ENCODE measurements around the gene CPLX1. TPM values are rescaled to one million over a fixed set of nuclear protein-coding genes. Genes with fewer than 3 reads are reported as not detected.
"Not testable (repeated sequence)": the region's sequence is repeated elsewhere in the genome, so short reads cannot be mapped to it uniquely, and the experiment has no call there.

The CPLX1 gene
- total RNA-seq, 1 donor from 2014 or later: not detected

GRCh38 chr4:757111-757510 is 68.8 kb downstream of the CPLX1 start:
- Mint-ChIP-seq H3K9me3 (no peaks in the 10 kb centered on the region), H3K36me3 (ENCODE audit: low read depth) (peaks cover 49% of the 10 kb centered on the region), H3K27ac (no peak overlapping the region), H3K27me3 (no peaks in the 10 kb centered on the region), H3K4me3 (no peak overlapping the region), H3K4me1 (no peaks in the 10 kb centered on the region)
- intact Hi-C loops (cut with micrococcal nuclease): no loop called here
- no peak for ATAC-seq (ENCODE audit: low read depth)
- CTCF ChIA-PET: interaction anchor here (1.0 to 2.1 kb wide), 2 partner anchors 15 to 230 kb away, joined by 5 read pairs; partner anchors contain the start of gene IDUA
- no peak for DNase-seq
- TF ChIP-seq, protein P1, sequence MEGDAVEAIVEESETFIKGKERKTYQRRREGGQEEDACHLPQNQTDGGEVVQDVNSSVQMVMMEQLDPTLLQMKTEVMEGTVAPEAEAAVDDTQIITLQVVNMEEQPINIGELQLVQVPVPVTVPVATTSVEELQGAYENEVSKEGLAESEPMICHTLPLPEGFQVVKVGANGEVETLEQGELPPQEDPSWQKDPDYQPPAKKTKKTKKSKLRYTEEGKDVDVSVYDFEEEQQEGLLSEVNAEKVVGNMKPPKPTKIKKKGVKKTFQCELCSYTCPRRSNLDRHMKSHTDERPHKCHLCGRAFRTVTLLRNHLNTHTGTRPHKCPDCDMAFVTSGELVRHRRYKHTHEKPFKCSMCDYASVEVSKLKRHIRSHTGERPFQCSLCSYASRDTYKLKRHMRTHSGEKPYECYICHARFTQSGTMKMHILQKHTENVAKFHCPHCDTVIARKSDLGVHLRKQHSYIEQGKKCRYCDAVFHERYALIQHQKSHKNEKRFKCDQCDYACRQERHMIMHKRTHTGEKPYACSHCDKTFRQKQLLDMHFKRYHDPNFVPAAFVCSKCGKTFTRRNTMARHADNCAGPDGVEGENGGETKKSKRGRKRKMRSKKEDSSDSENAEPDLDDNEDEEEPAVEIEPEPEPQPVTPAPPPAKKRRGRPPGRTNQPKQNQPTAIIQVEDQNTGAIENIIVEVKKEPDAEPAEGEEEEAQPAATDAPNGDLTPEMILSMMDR (IDR thresholded peaks at IDR 0.05): no peak
- POLR2A ChIA-PET: interaction anchor here (0.8 kb wide), 1 partner anchor 13 kb away, joined by 5 read pairs; no protein-coding TSS in a partner anchor

GRCh38 chr4:754221-755120 is 71.5 kb downstream of the CPLX1 start:
- ChIA-PET CTCF (no interaction called here), POLR2A (no interaction called here)
- H3K4me1 Mint-ChIP-seq: no peaks in the 10 kb centered on the region
- intact Hi-C loops (cut with micrococcal nuclease): no loop called here
- DNase-seq: no peak
- TF ChIP-seq, protein P1 (IDR thresholded peaks at IDR 0.05): no peak
- H3K36me3 Mint-ChIP-seq (ENCODE audit: low read depth): peaks cover 50% of the 10 kb centered on the region
- H3K27ac Mint-ChIP-seq: no peak overlapping the region
- no peak overlapping the region for H3K4me3 Mint-ChIP-seq
- H3K27me3 Mint-ChIP-seq: no peaks in the 10 kb centered on the region
- no peak for ATAC-seq (ENCODE audit: low read depth)
- no peaks in the 10 kb centered on the region for H3K9me3 Mint-ChIP-seq

DNA sequence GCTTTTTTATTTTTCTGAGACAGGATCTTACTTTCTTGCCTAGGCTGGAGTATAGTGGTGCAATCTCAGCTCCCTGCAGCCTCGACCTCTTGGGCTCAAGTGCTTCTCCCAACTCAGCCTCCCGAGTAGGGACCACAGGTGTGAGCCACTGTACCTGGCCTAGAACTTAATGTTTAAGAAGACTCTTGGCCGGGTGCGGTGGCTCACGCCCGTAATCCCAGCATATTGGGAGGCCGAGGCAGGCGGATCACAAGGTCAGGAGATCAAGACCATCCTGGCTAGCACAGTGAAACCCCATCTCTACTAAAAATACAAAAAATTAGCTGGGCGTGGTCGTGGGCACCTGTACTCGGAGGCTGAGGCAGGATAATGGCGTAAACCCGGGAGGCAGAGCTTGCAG is 72.7 kb downstream of the CPLX1 start:
- H3K9me3 Mint-ChIP-seq; H3K4me1 Mint-ChIP-seq; ATAC-seq (ENCODE audit: low read depth); CTCF ChIA-PET; H3K27ac Mint-ChIP-seq; intact Hi-C loops (cut with micrococcal nuclease); H3K4me3 Mint-ChIP-seq; DNase-seq; H3K27me3 Mint-ChIP-seq: not testable (repeated sequence)
- POLR2A ChIA-PET: interaction anchor here (0.6 kb wide), 1 partner anchor 20 kb away, joined by 5 read pairs; no protein-coding TSS in a partner anchor
- H3K36me3 Mint-ChIP-seq (ENCODE audit: low read depth): peaks cover 57% of the 10 kb centered on the region

DNA sequence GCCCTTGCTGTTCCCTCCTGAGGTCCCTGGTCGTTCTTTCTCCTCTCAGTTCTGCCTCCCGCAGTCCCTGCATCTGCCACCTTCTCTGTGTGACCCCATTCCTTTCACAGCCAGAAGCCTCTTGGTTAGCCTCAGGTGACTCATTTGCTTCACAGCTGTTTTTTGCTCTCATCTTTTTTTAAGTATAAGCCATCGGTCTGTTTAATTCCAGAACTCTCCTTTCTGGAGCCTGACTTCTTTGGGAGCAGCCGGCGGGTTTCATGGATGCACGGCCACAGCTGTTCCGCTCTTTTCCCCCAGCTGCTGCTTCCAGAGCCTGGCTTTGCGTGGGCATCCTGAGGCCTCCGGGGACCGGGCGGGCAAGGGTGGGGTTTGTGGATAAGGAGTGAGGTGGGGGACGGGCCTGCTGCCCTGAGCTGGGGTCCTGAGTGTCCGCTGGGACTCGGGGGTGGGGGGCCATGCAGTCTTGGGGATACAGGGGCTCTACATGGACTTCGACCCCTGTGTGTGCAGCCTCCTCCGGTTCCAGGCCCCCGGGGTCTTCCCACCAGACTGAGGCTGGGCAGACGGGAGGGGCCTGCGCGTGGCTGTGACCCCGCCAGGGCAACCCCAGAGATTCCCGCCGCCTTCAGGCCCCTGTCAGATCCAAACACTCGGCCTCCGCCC is 73.6 kb downstream of the CPLX1 start:
- no peak overlapping the region for H3K27ac Mint-ChIP-seq
- intact Hi-C loops (cut with micrococcal nuclease): no loop called here
- H3K4me1 Mint-ChIP-seq: no peaks in the 10 kb centered on the region
- ChIA-PET POLR2A (no interaction called here), CTCF (interaction anchor here (1.7 kb wide), 1 partner anchor 11 kb away, joined by 5 read pairs; no protein-coding TSS in a partner anchor)
- DNase-seq: no peak
- H3K27me3 Mint-ChIP-seq: no peaks in the 10 kb centered on the region
- TF ChIP-seq, protein P1 (IDR thresholded peaks at IDR 0.05): no peak
- no peak overlapping the region for H3K4me3 Mint-ChIP-seq
- no peak for ATAC-seq (ENCODE audit: low read depth)
- H3K36me3 Mint-ChIP-seq (ENCODE audit: low read depth): peaks cover 59% of the 10 kb centered on the region
- H3K9me3 Mint-ChIP-seq: no peaks in the 10 kb centered on the region

- Mint-ChIP-seq H3K27ac (no peak overlapping the region), H3K4me1 (no peaks in the 10 kb centered on the region), H3K9me3 (no peaks in the 10 kb centered on the region), H3K27me3 (no peaks in the 10 kb centered on the region), H3K36me3 (ENCODE audit: low read depth) (peaks cover 55% of the 10 kb centered on the region), H3K4me3 (no peak overlapping the region)
- ATAC-seq (ENCODE audit: low read depth): no peak
- ChIA-PET CTCF (interaction anchor here (1.7 kb wide), 1 partner anchor 10 kb away, joined by 5 read pairs; no protein-coding TSS in a partner anchor), POLR2A (no interaction called here)
- TF ChIP-seq, protein P1 (IDR thresholded peaks at IDR 0.05): no peak
- DNase-seq: no peak
- intact Hi-C loops (cut with micrococcal nuclease): no loop called here
Observed at GRCh38 chr4:751676-752075, 74.3 kb downstream of the CPLX1 start.
